NCI-H2196 treated with DMSO at 0.1 percent for 48 hours (cell line): ENCODE data around the gene UNC5C.

Experiments
- DNase-seq: peaks from one replicate; lab custom pipeline; 2025; ENCODE audit not compliant: unreplicated experiment; lab: John Stamatoyannopoulos, UW

The UNC5C gene

GRCh38 chr4:95358421-95358820, 190.4 kb downstream of the UNC5C start:
- DNase-seq, result no peak

DNA sequence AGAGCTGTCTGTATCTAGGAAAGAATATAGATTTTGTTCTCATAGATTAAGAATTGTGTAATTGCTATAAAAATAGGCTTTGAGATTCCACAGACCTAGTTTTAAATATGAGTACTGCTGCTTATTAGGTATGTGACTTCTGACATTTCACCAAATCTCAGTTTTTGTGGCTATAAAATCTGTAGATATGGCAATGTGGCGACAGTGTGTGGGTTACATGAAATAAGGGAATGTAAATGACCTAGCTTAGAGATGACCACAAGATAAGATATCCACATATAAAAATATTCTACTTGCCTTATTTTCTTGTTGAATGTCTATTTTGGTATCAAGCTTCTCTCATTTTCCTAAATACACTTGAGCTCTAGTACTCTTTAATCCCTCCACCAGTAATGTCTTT, 193.8 kb downstream of the UNC5C start:
- DNase-seq, result no peak

- no peak for DNase-seq
These were observed 200.4 kb downstream of the UNC5C start for GRCh38 chr4:95348418-95348817.

DNA sequence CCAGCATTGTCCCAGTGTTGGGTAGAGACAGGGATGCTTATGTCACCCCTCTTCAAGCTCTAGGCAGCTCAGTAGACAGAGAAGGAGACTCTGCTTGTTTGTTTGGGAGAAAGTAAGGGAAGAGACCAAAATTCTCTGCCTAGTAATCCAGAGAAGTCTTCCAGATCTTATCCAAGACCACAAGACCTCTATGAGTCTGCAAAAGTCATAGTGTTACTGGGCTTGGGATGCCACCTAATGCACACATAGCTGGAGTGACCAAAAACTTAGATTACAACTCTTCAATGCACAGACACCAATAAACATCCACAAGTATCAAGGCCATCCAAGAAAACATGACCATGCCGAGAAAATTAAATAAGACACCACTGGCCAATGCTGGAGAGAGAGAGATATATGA, 205.5 kb downstream of the UNC5C start:
- DNase-seq, result no peak

GRCh38 chr4:95340191-95340590, 208.6 kb downstream of the UNC5C start:
- no peak for DNase-seq

- no peak for DNase-seq
These were observed 223.1 kb downstream of the UNC5C start for GRCh38 chr4:95325665-95326064.

GRCh38 chr4:95319169-95319568, 229.6 kb downstream of the UNC5C start:
- DNase-seq, result no peak

DNA sequence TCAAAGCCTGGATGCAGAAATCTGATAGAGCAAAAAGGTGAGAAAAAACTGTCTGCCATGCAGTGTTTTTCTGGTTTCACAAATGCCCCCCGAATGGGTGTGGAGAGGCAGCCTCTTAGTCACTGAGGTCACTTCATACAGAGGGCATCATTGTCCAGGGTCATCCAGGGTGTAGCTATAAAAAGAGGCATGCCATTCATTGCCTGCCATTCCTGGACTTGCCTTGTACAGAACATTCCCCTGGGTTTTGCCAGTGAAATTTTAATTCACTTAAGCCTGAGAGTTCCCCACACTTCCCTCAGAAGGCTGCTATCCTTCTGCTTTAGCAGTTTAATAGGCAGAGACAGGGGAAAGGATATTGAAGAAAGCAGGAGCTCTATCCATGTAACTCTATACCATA, 230.3 kb downstream of the UNC5C start:
- no peak for DNase-seq

DNA sequence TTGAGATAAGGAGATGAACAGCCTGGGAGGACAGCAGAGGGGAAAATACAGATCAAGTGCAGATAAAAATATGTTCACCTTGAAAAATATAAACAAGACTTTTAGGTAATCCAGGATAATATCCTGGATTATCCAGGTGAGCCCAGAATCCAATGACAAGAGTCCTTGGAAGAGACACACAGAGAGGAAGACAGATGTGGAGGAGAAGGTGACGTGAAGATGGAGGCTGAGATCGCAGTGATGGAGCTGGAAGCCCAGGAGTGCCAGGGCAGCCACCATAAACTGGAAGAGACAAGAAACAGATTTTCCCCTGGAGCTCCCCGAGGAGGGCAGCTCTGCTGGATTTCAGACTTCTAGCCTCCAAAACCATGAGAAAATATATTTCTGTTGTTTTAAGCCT, 230.7 kb downstream of the UNC5C start:
- DNase-seq, result no peak

- no peak for DNase-seq
These were observed 231.5 kb downstream of the UNC5C start for GRCh38 chr4:95317085-95317793.

- no peak for DNase-seq
These were observed 234.2 kb downstream of the UNC5C start for GRCh38 chr4:95314573-95314972.

DNA sequence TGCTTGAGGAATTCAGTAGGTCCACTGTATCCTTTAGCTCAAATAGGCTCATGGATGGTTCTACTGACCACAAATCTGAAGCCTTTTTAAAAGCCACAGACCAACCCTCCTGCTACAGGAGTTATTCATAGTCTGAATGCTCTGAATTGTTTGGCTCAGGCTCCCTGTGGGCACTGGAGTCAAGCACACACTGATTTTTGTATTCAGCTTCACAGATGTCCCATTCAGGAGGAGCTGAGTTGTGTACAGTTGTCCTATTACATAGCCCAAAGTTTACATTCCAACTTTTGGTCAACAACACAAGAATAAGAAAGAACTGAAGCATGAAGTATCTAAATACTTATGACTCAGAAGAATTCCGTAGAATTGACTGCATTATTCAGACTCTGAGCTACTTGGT, 243.9 kb downstream of the UNC5C start:
- DNase-seq, result no peak

- DNase-seq, result no peak
These were observed 248.5 kb downstream of the UNC5C start for GRCh38 chr4:95300304-95300703.

DNA sequence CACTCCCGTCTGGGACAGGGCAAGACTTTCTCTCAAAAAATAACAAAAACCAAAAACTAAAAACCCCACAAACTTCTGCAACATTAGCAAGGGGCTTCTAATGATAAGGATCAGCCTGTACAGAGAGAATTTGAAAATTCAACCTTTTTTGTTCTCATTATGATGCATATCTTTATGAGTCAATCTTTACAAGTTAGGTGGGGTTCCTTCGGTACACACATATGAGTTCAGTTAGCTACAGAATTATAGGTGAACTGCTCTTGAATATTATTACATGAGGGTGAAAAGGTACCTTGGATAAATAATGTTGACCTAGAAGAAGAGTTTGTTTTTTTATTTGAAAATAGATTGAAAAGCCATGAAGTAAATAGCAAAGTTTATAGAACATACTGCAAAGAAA, 252.7 kb downstream of the UNC5C start:
- DNase-seq, result no peak

GRCh38 chr4:95295157-95295556, 253.6 kb downstream of the UNC5C start:
- DNase-seq, result no peak

GRCh38 chr4:95294321-95294720, 254.5 kb downstream of the UNC5C start:
- DNase-seq, result no peak

GRCh38 chr4:95293014-95293413, 255.8 kb downstream of the UNC5C start:
- no peak for DNase-seq

- DNase-seq, result no peak
These were observed 258.1 kb downstream of the UNC5C start for GRCh38 chr4:95290702-95291101.

DNA sequence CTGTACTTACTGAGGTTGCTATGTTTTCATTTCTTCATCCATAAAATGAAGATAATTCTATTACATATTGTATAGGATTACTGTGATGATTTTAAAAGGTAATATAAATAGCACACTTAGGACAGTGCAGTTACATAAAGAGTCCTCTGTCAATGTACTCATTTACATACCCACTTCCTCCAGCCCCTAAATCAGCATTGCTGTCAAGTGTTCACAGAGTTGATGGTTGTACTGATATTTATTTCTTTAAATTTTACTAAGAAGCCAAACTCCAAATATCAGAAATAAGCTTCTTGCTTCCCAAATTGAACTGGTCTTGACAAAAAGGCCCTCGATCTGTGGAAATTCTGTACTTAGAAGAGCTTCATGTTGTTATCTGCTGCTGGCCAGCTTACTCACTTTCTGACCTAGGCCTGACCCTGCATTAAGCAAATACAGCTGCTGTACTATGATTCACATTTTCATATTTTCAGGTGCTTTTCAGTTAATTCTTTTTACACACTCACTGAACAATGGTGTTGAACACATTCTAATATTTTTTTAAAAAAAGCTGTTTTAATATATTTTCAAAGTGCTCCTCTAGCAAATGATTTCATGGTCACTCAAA, 259.6 kb downstream of the UNC5C start:
- DNase-seq, result no peak

DNA sequence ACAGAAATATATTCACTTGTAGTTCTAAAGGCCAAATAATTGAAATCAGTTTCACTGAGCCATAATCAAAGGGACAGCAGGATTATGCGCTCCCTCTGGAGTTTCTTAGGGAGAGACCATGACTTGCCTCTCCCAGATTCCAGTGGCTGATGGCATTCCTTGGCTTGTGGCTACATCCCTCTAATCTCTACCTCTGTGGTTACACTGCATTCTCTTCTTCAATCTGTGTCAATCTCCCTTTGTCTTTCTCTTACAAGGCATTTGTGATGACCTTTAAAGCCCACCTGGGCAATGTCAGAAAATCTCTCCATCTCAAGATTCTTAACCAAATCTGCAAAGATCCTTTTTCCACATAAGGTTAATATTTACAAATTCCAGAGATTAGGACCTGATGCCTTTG, 260.2 kb downstream of the UNC5C start:
- DNase-seq, result no peak

- DNase-seq, result no peak
These were observed 263.0 kb downstream of the UNC5C start for GRCh38 chr4:95285797-95286196.

GRCh38 chr4:95284655-95285054, 264.1 kb downstream of the UNC5C start:
- no peak for DNase-seq

DNA sequence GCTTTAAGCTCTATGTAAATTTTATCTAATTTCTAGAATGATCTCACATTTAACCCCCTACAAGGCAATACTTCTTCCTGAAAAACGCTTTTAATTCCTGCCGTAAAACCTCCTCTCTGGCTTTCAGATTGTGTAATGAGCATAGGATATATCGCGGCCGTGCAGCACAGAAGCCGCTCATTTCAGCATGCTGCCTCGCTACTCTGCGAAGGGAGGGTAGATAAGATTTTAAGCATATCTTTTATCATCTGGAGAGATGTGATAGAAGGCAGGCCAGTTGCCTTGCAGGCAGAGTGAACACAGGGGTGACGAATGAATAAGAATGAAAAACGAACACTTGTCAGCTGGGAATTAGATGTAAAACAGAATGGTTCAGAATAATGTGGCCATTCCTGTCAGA, 265.5 kb downstream of the UNC5C start:
- DNase-seq, result no peak
